IPS-18a (cell line): ENCODE measurements around the gene PLA2G4F.
A peak's percentile ranks its signal among the peaks of the same experiment; 100 is the strongest.

ENCODE experiments used
- H3K27ac ChIP-seq: one replicate; pipeline ENCODE4 v1.5.1; 2013; ENCODE audit warnings: low read length
- H3K27me3 ChIP-seq: one replicate; pipeline ENCODE4 v1.6.1; 2013; ENCODE audit warnings: mild to moderate bottlenecking, low read length; ENCODE audit not compliant: control insufficient read depth, insufficient read depth
- H3K36me3 ChIP-seq: one replicate; pipeline ENCODE4 v1.6.1; 2013; ENCODE audit warnings: low read depth, low read length; ENCODE audit not compliant: control insufficient read depth
- H3K4me1 ChIP-seq: one replicate; pipeline ENCODE4 v1.6.1; 2013; ENCODE audit warnings: low read depth, low read length; ENCODE audit not compliant: control insufficient read depth
- H3K4me3 ChIP-seq: one replicate; pipeline ENCODE4 v1.5.1; 2013; ENCODE audit warnings: low read length
- H3K9ac ChIP-seq: one replicate; pipeline ENCODE4 v1.6.1; 2013; ENCODE audit warnings: mild to moderate bottlenecking, low read length, moderate library complexity
- H3K9me3 ChIP-seq: one replicate; pipeline ENCODE4 v1.6.1; 2013; ENCODE audit warnings: low read depth, low read length; ENCODE audit not compliant: control insufficient read depth

PLA2G4F gene

DNA sequence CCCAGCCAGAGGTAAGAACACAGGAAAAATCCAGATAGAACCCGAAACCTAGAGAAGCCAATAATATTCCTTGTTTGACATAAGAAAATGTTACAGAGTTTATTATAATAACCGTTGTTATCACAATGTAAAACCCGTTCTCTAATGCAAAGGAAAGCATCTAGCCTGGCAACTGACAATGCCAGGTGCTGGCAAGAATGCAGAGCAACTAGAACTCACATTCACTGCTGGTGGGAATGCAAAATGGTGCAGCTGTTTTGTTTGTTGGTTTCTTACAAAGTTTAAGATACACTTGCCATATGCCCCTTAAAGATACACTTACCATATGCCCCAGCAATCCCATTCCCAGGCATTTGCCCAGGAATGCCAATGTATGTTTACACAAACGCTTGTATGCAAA is 28.3 kb upstream of the PLA2G4F start:
- no peaks in the 10 kb centered on the region for H3K4me1 ChIP-seq
- no peaks in the 10 kb centered on the region for H3K27me3 ChIP-seq
- H3K27ac ChIP-seq: no peak overlapping the region
- no peak overlapping the region for H3K9ac ChIP-seq
- H3K36me3 ChIP-seq: peaks cover 14% of the 10 kb centered on the region
- H3K4me3 ChIP-seq: no peak overlapping the region
- H3K9me3 ChIP-seq: no peaks in the 10 kb centered on the region

DNA sequence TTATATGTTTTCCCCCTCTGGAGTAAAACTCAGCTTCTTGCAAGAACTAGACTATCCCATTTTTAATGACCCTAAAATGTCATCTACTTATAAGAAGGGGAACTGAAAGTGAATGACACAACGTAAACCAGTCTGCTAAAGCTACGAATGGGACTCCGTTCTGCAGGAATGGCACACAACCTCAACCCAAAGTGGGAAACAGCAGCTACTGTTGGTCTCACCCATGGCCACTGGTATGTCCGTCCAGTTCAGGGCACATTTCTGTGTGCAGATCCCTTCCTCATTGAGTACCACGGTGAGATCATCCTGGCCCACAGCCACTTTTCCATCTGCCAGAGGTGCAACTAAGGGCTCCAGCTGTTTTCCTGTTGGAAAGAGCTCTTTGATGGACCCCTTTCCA is 27.9 kb upstream of the PLA2G4F start:
- H3K27ac ChIP-seq: no peak overlapping the region
- peaks cover 14% of the 10 kb centered on the region for H3K36me3 ChIP-seq
- no peak overlapping the region for H3K9ac ChIP-seq

DNA sequence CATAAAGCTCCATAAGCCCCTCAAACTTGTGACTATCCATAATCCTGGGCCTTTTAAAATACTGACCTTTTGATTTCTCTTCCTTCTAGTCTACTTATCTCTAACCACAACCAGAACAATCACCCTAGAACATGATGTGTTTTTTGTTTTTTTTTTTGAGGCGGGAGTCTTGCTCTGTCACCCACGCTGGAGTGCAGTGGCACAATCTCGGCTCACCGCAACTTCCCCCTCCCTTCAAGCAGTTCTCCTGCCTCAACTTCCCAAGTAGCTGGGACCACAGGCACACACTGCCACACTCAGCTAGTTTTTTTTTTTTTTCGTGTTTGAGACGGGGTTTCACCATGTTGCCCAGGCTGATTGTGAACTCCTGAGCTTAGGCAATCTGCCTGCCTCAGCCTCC is 26.5 kb upstream of the PLA2G4F start:
- H3K36me3 ChIP-seq: peaks cover 14% of the 10 kb centered on the region
- no peaks in the 10 kb centered on the region for H3K27me3 ChIP-seq
- no peak overlapping the region for H3K4me3 ChIP-seq
- H3K27ac ChIP-seq: no peak overlapping the region
- H3K9ac ChIP-seq: no peak overlapping the region
- H3K4me1 ChIP-seq: no peaks in the 10 kb centered on the region
- no peaks in the 10 kb centered on the region for H3K9me3 ChIP-seq

More for the DNA sequence above, 27.9 kb upstream of the PLA2G4F start:
- no peak overlapping the region for H3K4me3 ChIP-seq
- no peaks in the 10 kb centered on the region for H3K4me1 ChIP-seq
- H3K27me3 ChIP-seq: no peaks in the 10 kb centered on the region
- no peaks in the 10 kb centered on the region for H3K9me3 ChIP-seq

DNA sequence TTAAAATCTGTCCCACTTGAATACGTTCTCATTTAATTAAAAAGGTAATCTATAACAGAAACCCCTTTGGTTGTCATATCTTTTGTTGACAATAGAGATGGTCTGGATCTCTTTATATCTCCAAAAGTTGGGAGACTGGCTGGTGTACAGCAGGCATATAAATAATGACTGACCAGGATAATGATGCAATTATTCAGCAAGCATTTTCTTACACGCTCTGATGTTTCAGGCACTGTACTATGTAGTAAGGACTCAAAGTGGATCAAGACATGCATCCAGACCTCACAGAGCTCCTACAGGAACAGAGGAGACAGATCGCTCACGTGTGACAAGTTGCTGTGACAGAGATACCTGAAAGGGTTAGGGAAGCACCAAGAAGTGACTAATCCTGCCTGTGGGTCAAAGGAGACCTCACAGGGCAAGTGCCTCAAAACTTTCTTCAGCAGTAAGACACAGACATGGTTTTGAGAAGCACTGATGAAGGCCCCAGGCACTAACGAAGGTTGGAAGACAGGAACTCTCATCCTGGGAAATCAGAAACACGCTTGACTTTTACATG is 26.0 kb upstream of the PLA2G4F start:
- Histone ChIP-seq H3K27ac (no peak overlapping the region), H3K9ac (no peak overlapping the region), H3K9me3 (no peaks in the 10 kb centered on the region), H3K36me3 (peaks cover 11% of the 10 kb centered on the region), H3K4me1 (no peaks in the 10 kb centered on the region), H3K4me3 (no peak overlapping the region), H3K27me3 (no peaks in the 10 kb centered on the region)

GRCh38 chr15:42178056-42178455 is 21.6 kb upstream of the PLA2G4F start:
- H3K27ac ChIP-seq: peak overlapping the region; percentile 59
- H3K4me1 ChIP-seq: no peaks in the 10 kb centered on the region
- no peaks in the 10 kb centered on the region for H3K9me3 ChIP-seq
- H3K4me3 ChIP-seq: no peak overlapping the region
- no peaks in the 10 kb centered on the region for H3K27me3 ChIP-seq
- no peak overlapping the region for H3K9ac ChIP-seq
- peaks cover 16% of the 10 kb centered on the region for H3K36me3 ChIP-seq

DNA sequence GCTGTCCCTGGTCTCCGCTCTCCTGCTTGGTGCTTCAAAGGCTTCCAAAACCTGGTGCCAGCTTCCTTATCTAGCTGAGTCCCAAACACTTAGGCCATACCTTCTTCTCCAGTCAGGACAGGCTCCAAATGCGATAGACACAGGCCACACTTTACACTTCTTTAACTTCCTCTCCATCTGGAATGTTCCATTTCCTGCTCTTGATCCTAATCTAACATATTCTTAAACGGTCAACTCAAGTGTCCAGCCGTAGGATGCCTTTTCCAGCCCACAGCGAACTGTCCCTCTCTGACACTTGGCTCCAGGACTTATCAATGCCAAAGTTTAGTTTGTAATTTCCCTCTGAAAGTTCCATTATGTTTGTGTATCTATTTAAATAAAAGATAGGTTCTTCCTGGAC is 19.2 kb upstream of the PLA2G4F start:
- Histone ChIP-seq H3K4me3 (no peak overlapping the region), H3K27me3 (no peaks in the 10 kb centered on the region), H3K9me3 (no peaks in the 10 kb centered on the region), H3K27ac (no peak overlapping the region), H3K9ac (no peak overlapping the region), H3K4me1 (no peaks in the 10 kb centered on the region), H3K36me3 (peaks cover 28% of the 10 kb centered on the region)

DNA sequence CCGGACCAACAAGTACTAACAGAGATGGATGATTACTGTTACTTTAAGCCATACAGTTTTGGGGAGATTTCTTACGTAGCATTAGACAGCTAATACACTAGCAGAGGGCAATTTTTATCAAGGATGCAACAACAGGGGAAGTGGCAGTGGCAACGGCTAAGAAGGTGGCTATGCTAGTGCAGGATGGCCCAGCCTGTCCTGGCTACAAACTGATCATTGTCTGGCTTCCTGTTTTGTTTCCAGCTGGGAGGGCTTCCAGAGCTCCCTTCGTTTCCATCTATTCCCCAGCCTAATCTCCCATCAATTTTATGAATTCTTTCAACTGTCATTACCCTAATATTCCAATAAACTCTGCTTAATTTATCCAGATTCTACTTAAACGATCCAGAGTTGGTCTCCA is 16.0 kb upstream of the PLA2G4F start:
- Histone ChIP-seq H3K4me1 (no peaks in the 10 kb centered on the region), H3K36me3 (peaks cover 34% of the 10 kb centered on the region), H3K27me3 (no peaks in the 10 kb centered on the region), H3K4me3 (no peak overlapping the region), H3K27ac (no peak overlapping the region), H3K9me3 (no peaks in the 10 kb centered on the region), H3K9ac (no peak overlapping the region)

DNA sequence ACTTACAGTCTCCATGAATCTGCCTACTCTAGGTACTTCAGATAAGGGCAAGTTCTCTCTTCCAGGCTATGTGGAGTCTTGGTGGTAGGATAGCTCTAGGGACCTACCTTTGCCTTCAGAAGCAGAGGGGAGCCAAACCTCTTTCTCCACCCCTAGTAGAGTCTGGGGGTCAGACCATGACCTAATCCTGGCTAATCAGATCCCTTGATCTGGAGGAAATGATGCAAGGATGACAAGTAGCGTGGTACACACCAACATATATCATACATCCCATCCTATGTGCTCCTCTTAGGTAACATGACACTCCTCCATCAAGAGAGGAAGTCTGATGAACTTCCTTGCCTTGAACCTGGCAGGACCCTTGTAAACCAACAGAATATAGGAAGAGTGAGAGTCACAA is 15.4 kb upstream of the PLA2G4F start:
- H3K4me1 ChIP-seq: no peaks in the 10 kb centered on the region
- H3K36me3 ChIP-seq: peaks cover 40% of the 10 kb centered on the region
- H3K9ac ChIP-seq: no peak overlapping the region
- H3K9me3 ChIP-seq: no peaks in the 10 kb centered on the region
- no peaks in the 10 kb centered on the region for H3K27me3 ChIP-seq
- H3K27ac ChIP-seq: no peak overlapping the region
- no peak overlapping the region for H3K4me3 ChIP-seq

DNA sequence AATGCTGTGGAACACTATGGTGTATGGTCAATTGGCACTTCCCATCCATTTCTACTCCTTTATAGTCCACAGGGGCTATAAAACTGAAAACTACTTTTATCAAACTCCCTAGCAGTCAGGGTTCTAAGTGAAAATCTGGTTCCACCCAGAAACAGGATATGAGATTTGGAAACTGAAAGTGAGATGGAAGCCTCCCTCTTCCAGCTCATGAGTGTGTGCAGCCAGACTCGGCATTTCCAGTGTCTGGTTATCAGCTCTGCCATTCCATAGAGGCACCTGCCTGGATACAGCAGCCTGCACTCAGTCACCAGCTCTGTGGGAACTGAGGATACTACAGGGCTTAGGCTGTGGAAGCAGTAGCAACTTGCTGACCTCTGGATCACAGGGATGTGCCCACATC is 14.7 kb upstream of the PLA2G4F start:
- Histone ChIP-seq H3K27me3 (no peaks in the 10 kb centered on the region), H3K27ac (no peak overlapping the region), H3K9me3 (no peaks in the 10 kb centered on the region), H3K9ac (no peak overlapping the region), H3K4me1 (no peaks in the 10 kb centered on the region), H3K36me3 (peaks cover 47% of the 10 kb centered on the region), H3K4me3 (no peak overlapping the region)

DNA sequence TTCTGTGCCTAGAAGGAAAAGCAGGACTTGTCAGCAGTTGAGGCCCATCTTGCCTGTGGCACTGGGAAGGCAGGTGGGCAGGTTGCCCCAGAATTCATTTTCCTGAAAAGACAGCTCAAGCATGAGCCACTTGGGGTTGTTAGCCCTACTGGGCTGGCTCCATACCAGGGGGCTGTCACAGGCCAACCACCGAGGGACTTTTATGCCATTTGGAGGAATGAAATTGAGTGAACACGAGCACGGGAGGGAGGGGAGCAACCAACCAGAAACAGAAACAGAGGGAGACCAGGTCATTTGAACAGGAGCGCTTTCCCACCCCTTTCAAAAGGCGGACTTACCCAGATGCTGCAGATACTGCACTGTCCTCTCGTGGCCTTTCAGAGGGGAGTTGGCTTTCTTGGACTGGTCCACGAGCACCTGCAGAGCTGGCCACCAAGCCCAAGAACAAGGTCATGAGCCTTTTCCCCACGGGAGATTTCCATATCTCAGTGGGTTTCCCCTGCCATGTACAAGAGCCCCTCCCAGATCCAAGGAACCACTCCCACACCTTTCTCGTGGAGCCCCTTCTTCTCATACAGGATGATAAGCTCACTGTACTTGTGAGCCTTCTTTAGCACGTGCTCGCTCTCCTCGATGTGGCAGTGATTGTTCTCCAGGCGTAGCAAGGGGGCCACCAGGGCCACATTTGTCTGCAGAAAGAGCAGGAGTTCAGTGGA is 9.9 kb upstream of the PLA2G4F start:
- no peaks in the 10 kb centered on the region for H3K9me3 ChIP-seq
- H3K4me1 ChIP-seq: no peaks in the 10 kb centered on the region
- no peak overlapping the region for H3K9ac ChIP-seq
- no peak overlapping the region for H3K27ac ChIP-seq
- peaks cover 73% of the 10 kb centered on the region for H3K36me3 ChIP-seq
- no peaks in the 10 kb centered on the region for H3K27me3 ChIP-seq
- no peak overlapping the region for H3K4me3 ChIP-seq

GRCh38 chr15:42165106-42165505 is 8.7 kb upstream of the PLA2G4F start:
- Histone ChIP-seq H3K9me3 (no peaks in the 10 kb centered on the region), H3K4me1 (no peaks in the 10 kb centered on the region), H3K27ac (no peak overlapping the region), H3K27me3 (no peaks in the 10 kb centered on the region), H3K9ac (no peak overlapping the region), H3K4me3 (no peak overlapping the region), H3K36me3 (peaks cover 72% of the 10 kb centered on the region)

- no peak overlapping the region for H3K27ac ChIP-seq
- no peak overlapping the region for H3K4me3 ChIP-seq
- no peaks in the 10 kb centered on the region for H3K9me3 ChIP-seq
- no peaks in the 10 kb centered on the region for H3K4me1 ChIP-seq
- no peaks in the 10 kb centered on the region for H3K27me3 ChIP-seq
- peaks cover 80% of the 10 kb centered on the region for H3K36me3 ChIP-seq
- no peak overlapping the region for H3K9ac ChIP-seq
These were observed 7.6 kb upstream of the PLA2G4F start for GRCh38 chr15:42163947-42164550.
